Neural cell (in vitro differentiated cells): ENCODE data around the gene IGF1R. TPM values are rescaled to one million over a fixed set of nuclear protein-coding genes. Genes with fewer than 3 reads are reported as not detected.

Experiments
- H2AFZ ChIP-seq: fragments of 200-600, 300-800 bp; sonication (generic), shearing (Covaris generic); 2 replicates; pipeline ENCODE4 v1.6.0; 2014; ENCODE audit warnings: low read depth, mild to moderate bottlenecking, antibody characterized with exemption, low read length, moderate library complexity
- H3F3A ChIP-seq: fragments of 200-600 bp; shearing (Covaris generic); 2 replicates; pipeline ENCODE4 v1.6.1; 2016; ENCODE audit warnings: mild to moderate bottlenecking, moderate library complexity, mixed read lengths, antibody characterized with exemption, low read length; ENCODE audit not compliant: insufficient read depth, poor library complexity, severe bottlenecking
- H3K27ac ChIP-seq: fragments of 200-600, 300-800 bp; sonication (generic), shearing (Covaris generic); 2 replicates; pipeline ENCODE4 v1.5.1; 2014; ENCODE audit warnings: mild to moderate bottlenecking, low read length, moderate library complexity
- H3K27me3 ChIP-seq: fragments of 300-800, 200-600 bp; sonication (generic), shearing (Covaris generic); 2 replicates; pipeline ENCODE4 v1.6.0; 2014; ENCODE audit warnings: mild to moderate bottlenecking, low read depth, low read length, moderate library complexity; ENCODE audit not compliant: insufficient read depth
- H3K36me3 ChIP-seq: fragments of 300-800, 200-600 bp; sonication (generic), shearing (Covaris generic); 2 replicates; pipeline ENCODE4 v1.5.1; 2014; ENCODE audit warnings: mild to moderate bottlenecking, antibody characterized with exemption, low read length, moderate library complexity; ENCODE audit not compliant: insufficient read depth
- H3K4me2 ChIP-seq: fragments of 300-800, 200-600 bp; sonication (generic), shearing (Covaris generic); 2 replicates; pipeline ENCODE4 v1.6.0; 2014; ENCODE audit warnings: mild to moderate bottlenecking, low read length
- H3K4me3 ChIP-seq: fragments of 300-800, 200-600 bp; sonication (generic), shearing (Covaris generic); 2 replicates; pipeline ENCODE4 v1.5.1; 2014; ENCODE audit warnings: mild to moderate bottlenecking, low read length, moderate library complexity
- H3K79me2 ChIP-seq: fragments of 200-600 bp; shearing (Covaris generic); replicated peaks from 2 replicates; pipeline ENCODE4 v1.6.0; 2014; ENCODE audit warnings: mild to moderate bottlenecking, low read length, moderate library complexity; ENCODE audit not compliant: insufficient read depth
- H3K9ac ChIP-seq: fragments of 300-800, 200-600 bp; sonication (generic), shearing (Covaris generic); 2 replicates; pipeline ENCODE4 v1.6.1; 2016; ENCODE audit warnings: mild to moderate bottlenecking, low read length, mixed read lengths
- H3K9me2 ChIP-seq: fragments of 200-600 bp; shearing (Covaris generic); 2 replicates; pipeline ENCODE4 v1.6.1; 2016; ENCODE audit warnings: mild to moderate bottlenecking, low read length, mixed read lengths; ENCODE audit not compliant: insufficient read depth
- H3K9me3 ChIP-seq: fragments of 200-600, 300-800 bp; sonication (generic), shearing (Covaris generic); 2 replicates; pipeline ENCODE4 v1.6.1; 2016; ENCODE audit warnings: mild to moderate bottlenecking, mixed run types, low read length, moderate library complexity, mixed read lengths
- H4K20me1 ChIP-seq: fragments of 200-600 bp; shearing (Covaris generic); 2 replicates; pipeline ENCODE4 v1.6.1; 2016; ENCODE audit warnings: mild to moderate bottlenecking, mixed run types; ENCODE audit not compliant: insufficient read depth
- CTCF ChIP-seq: fragments of 450-650 bp; IDR thresholded peaks from 2 replicates; pipeline ENCODE4 v1.5.1; 2014; ENCODE audit warnings: antibody characterized with exemption, mild to moderate bottlenecking, moderate library complexity; ENCODE audit not compliant: poor library complexity, severe bottlenecking
- EP300 ChIP-seq: fragments of 450-650 bp; conservative IDR thresholded peaks from 2 replicates; pipeline ENCODE4 v1.6.1; 2014; ENCODE audit warnings: antibody characterized with exemption, mild to moderate bottlenecking, moderate library complexity; ENCODE audit not compliant: poor library complexity, severe bottlenecking
- EZH2 ChIP-seq: fragments of 200-600, 300-800 bp; shearing (Covaris generic), sonication (generic); IDR thresholded peaks from 2 replicates; pipeline ENCODE4 v1.6.1; 2014; ENCODE audit warnings: antibody characterized with exemption, low read length, borderline replicate concordance, mild to moderate bottlenecking; ENCODE audit not compliant: insufficient read depth, poor library complexity, severe bottlenecking
- MXI1 ChIP-seq: fragments of 450-650 bp; conservative IDR thresholded peaks from 2 replicates; pipeline ENCODE4 v1.6.1; 2014; ENCODE audit warnings: antibody characterized with exemption, mild to moderate bottlenecking; ENCODE audit not compliant: poor library complexity, severe bottlenecking
- POLR2AphosphoS5 ChIP-seq: IDR thresholded peaks from 2 replicates; pipeline ENCODE4 v1.6.1; 2012
- RAD21 ChIP-seq: fragments of 450-650 bp; conservative IDR thresholded peaks from 2 replicates; pipeline ENCODE4 v1.6.1; 2014; ENCODE audit warnings: antibody characterized with exemption, mild to moderate bottlenecking, moderate library complexity
- SMC3 ChIP-seq: fragments of 450-650 bp; conservative IDR thresholded peaks from 2 replicates; pipeline ENCODE4 v1.6.1; 2014; ENCODE audit warnings: antibody characterized with exemption, mild to moderate bottlenecking, moderate library complexity; ENCODE audit not compliant: poor library complexity
- TAF1 ChIP-seq: IDR thresholded peaks from 2 replicates; pipeline ENCODE4 v1.6.1; 2012; ENCODE audit warnings: low read depth
- polyA plus RNA-seq: library from polyadenylated mRNA; depleted of rRNA; stranded (reverse); fragments of >200 nt; gene quantifications from 2 replicates; pipeline ENCODE4 v1.2.3, GENCODE V29; 2014
- TF ChIP-seq, protein P1 (sequence below): IDR thresholded peaks from 2 replicates; pipeline ENCODE4 v1.6.1; 2012; ENCODE audit warnings: borderline replicate concordance

The IGF1R gene
- polyA plus RNA-seq, 1 donor from 2014 or later: 10.9 TPM

GRCh38 chr15:98653686-98654085, 5.3 kb downstream of the IGF1R start:
- Histone ChIP-seq H3F3A (no peaks in the 10 kb centered on the region), H3K79me2 (peaks cover 93% of the 10 kb centered on the region), H3K9me2 (no peaks in the 10 kb centered on the region), H3K4me2 (no peak overlapping the region), H3K27ac (no peak overlapping the region), H2AFZ (no peak overlapping the region), H3K27me3 (no peaks in the 10 kb centered on the region), H3K9me3 (no peaks in the 10 kb centered on the region), H3K4me3 (no peak overlapping the region), H3K36me3 (no peaks in the 10 kb centered on the region), H4K20me1 (peaks cover 35% of the 10 kb centered on the region), H3K9ac (no peak overlapping the region)
- TF ChIP-seq CTCF: no peak
- TF ChIP-seq, protein P1, sequence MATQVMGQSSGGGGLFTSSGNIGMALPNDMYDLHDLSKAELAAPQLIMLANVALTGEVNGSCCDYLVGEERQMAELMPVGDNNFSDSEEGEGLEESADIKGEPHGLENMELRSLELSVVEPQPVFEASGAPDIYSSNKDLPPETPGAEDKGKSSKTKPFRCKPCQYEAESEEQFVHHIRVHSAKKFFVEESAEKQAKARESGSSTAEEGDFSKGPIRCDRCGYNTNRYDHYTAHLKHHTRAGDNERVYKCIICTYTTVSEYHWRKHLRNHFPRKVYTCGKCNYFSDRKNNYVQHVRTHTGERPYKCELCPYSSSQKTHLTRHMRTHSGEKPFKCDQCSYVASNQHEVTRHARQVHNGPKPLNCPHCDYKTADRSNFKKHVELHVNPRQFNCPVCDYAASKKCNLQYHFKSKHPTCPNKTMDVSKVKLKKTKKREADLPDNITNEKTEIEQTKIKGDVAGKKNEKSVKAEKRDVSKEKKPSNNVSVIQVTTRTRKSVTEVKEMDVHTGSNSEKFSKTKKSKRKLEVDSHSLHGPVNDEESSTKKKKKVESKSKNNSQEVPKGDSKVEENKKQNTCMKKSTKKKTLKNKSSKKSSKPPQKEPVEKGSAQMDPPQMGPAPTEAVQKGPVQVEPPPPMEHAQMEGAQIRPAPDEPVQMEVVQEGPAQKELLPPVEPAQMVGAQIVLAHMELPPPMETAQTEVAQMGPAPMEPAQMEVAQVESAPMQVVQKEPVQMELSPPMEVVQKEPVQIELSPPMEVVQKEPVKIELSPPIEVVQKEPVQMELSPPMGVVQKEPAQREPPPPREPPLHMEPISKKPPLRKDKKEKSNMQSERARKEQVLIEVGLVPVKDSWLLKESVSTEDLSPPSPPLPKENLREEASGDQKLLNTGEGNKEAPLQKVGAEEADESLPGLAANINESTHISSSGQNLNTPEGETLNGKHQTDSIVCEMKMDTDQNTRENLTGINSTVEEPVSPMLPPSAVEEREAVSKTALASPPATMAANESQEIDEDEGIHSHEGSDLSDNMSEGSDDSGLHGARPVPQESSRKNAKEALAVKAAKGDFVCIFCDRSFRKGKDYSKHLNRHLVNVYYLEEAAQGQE: no peak
- TF ChIP-seq SMC3: no peak
- no peak for TF ChIP-seq EP300
- TF ChIP-seq EZH2: no peak
- TF ChIP-seq MXI1: no peak
- TF ChIP-seq TAF1: no peak
- no peak for TF ChIP-seq POLR2AphosphoS5
- no peak for TF ChIP-seq RAD21

- TF ChIP-seq EP300 (no peak), TAF1 (no peak)
- H3K4me2 ChIP-seq: no peak overlapping the region
- no peak overlapping the region for H2AFZ ChIP-seq
- H3K9ac ChIP-seq: no peak overlapping the region
- no peaks in the 10 kb centered on the region for H3K9me3 ChIP-seq
- no peak overlapping the region for H3K4me3 ChIP-seq
- peaks cover 34% of the 10 kb centered on the region for H4K20me1 ChIP-seq
- H3K9me2 ChIP-seq: no peaks in the 10 kb centered on the region
- no peaks in the 10 kb centered on the region for H3F3A ChIP-seq
- no peaks in the 10 kb centered on the region for H3K36me3 ChIP-seq
- peaks cover 99% of the 10 kb centered on the region for H3K79me2 ChIP-seq
- H3K27me3 ChIP-seq: no peaks in the 10 kb centered on the region
- H3K27ac ChIP-seq: no peak overlapping the region
These were observed 6.5 kb downstream of the IGF1R start for GRCh38 chr15:98654790-98655360.

DNA sequence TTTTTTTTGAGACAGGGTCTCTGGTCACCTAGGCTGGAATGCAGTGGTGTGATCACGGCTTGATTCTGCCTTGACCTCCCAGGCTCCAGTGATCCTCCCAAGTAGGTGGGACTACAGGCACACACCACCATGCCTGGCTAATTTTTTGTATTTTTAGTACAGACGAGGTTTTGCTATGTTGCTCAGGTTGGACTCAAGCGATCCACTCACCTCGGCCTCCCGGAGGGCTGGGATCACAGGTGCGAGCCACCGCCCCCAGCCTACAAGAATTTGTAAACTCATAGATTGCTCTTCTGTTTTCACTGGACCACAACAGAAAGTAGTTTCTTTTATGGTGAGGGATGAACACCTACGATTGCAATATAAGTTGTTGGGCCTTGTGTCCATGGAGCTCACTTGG, 7.4 kb downstream of the IGF1R start:
- no peak overlapping the region for H3K4me2 ChIP-seq
- no peak overlapping the region for H3K4me3 ChIP-seq
- peaks cover 99% of the 10 kb centered on the region for H3K79me2 ChIP-seq
- no peaks in the 10 kb centered on the region for H3K27me3 ChIP-seq
- no peaks in the 10 kb centered on the region for H3F3A ChIP-seq
- no peak overlapping the region for H3K27ac ChIP-seq
- no peak overlapping the region for H3K9ac ChIP-seq
- H2AFZ ChIP-seq: no peak overlapping the region
- no peaks in the 10 kb centered on the region for H3K9me2 ChIP-seq
- no peaks in the 10 kb centered on the region for H3K36me3 ChIP-seq
- no peaks in the 10 kb centered on the region for H3K9me3 ChIP-seq
- TF ChIP-seq CTCF: no peak
- no peak for TF ChIP-seq TAF1
- no peak for TF ChIP-seq SMC3
- no peak for TF ChIP-seq EP300
- peaks cover 25% of the 10 kb centered on the region for H4K20me1 ChIP-seq
